Trophoblast cell (in vitro differentiated cells and primary cell): Measurements from ENCODE around the gene C16orf89.
"Not testable (repeated sequence)": the region's sequence is repeated elsewhere in the genome, so short reads cannot be mapped to it uniquely, and the experiment has no call there.

Experiments
- DNase-seq, 2 donors: peaks; one replicate each; pipeline ENCODE4 v3.0.0-alpha.2; 2016
- H2AFZ ChIP-seq: 2 replicates; pipeline ENCODE4 v1.6.1; 2013; ENCODE audit warnings: low read length, moderate library complexity, mild to moderate bottlenecking; ENCODE audit not compliant: insufficient read depth, poor library complexity
- H2AK5ac ChIP-seq: 2 replicates; pipeline ENCODE4 v1.6.1; 2013; ENCODE audit warnings: mild to moderate bottlenecking, low read length
- H2BK120ac ChIP-seq: 2 replicates; pipeline ENCODE4 v1.6.1; 2013; ENCODE audit warnings: low read length, mild to moderate bottlenecking, moderate library complexity; ENCODE audit not compliant: insufficient read depth, poor library complexity
- H2BK12ac ChIP-seq: 2 replicates; pipeline ENCODE4 v1.6.1; 2013; ENCODE audit warnings: mild to moderate bottlenecking, low read length, moderate library complexity
- H2BK5ac ChIP-seq: 2 replicates; pipeline ENCODE4 v1.6.1; 2013; ENCODE audit warnings: low read length, low read depth, moderate library complexity, mild to moderate bottlenecking; ENCODE audit not compliant: poor library complexity
- H3K14ac ChIP-seq: 2 replicates; pipeline ENCODE4 v1.6.1; 2013; ENCODE audit warnings: mild to moderate bottlenecking, low read length
- H3K18ac ChIP-seq: 2 replicates; pipeline ENCODE4 v1.6.1; 2013; ENCODE audit warnings: mild to moderate bottlenecking, low read length
- H3K23ac ChIP-seq: 2 replicates; pipeline ENCODE4 v1.6.1; 2013; ENCODE audit warnings: low read length
- H3K27ac ChIP-seq: 2 replicates; pipeline ENCODE4 v1.5.1; 2013; ENCODE audit warnings: low read depth, mild to moderate bottlenecking, inconsistent platforms, low read length, moderate library complexity
- H3K27me3 ChIP-seq: 2 replicates; pipeline ENCODE4 v1.6.1; 2013; ENCODE audit warnings: inconsistent platforms, mild to moderate bottlenecking, low read length, moderate library complexity; ENCODE audit not compliant: insufficient read depth
- H3K36me3 ChIP-seq, 2 experiments: 1 replicate in 1 of 2; 2 replicates in 1 of 2; pipeline ENCODE4 v1.6.1; 2013; ENCODE audit warnings: low read length in 2 of 2, mild to moderate bottlenecking in 2 of 2, moderate library complexity in 1 of 2; ENCODE audit not compliant: insufficient read depth in 2 of 2, control insufficient read depth in 1 of 2
- H3K4ac ChIP-seq: 2 replicates; pipeline ENCODE4 v1.6.1; 2013; ENCODE audit warnings: low read depth, mild to moderate bottlenecking, low read length, moderate library complexity
- H3K4me1 ChIP-seq, 2 experiments: 1 replicate in 1 of 2; 2 replicates in 1 of 2; pipeline ENCODE4 v1.6.1; 2013; ENCODE audit warnings: low read length in 2 of 2, mild to moderate bottlenecking in 2 of 2, moderate library complexity in 1 of 2; ENCODE audit not compliant: insufficient read depth in 2 of 2, control insufficient read depth in 1 of 2
- H3K4me2 ChIP-seq: 2 replicates; pipeline ENCODE4 v1.6.1; 2013; ENCODE audit warnings: inconsistent platforms, mild to moderate bottlenecking, low read length, moderate library complexity
- H3K4me3 ChIP-seq: 2 replicates; pipeline ENCODE4 v1.5.1; 2013; ENCODE audit warnings: mild to moderate bottlenecking, low read depth, low read length, inconsistent platforms
- H3K79me1 ChIP-seq: one replicate; pipeline ENCODE4 v1.6.1; 2013; ENCODE audit warnings: low read length
- H3K79me2 ChIP-seq: 2 replicates; pipeline ENCODE4 v1.6.1; 2013; ENCODE audit warnings: low read length, mild to moderate bottlenecking; ENCODE audit not compliant: control insufficient read depth, insufficient read depth, poor library complexity
- H3K9ac ChIP-seq: 2 replicates; pipeline ENCODE4 v1.6.1; 2013; ENCODE audit warnings: mild to moderate bottlenecking, low read length
- H3K9me3 ChIP-seq: 2 replicates; pipeline ENCODE4 v1.6.1; 2013; ENCODE audit warnings: low read depth, mild to moderate bottlenecking, control low read depth, inconsistent platforms, low read length; ENCODE audit not compliant: insufficient read depth
- H4K12ac ChIP-seq: 2 replicates; pipeline ENCODE4 v1.6.1; 2013; ENCODE audit warnings: low read depth, mild to moderate bottlenecking, low read length, moderate library complexity
- H4K8ac ChIP-seq: 2 replicates; pipeline ENCODE4 v1.6.1; 2013; ENCODE audit warnings: low read depth, mild to moderate bottlenecking, low read length, moderate library complexity
- H4K91ac ChIP-seq: one replicate; pipeline ENCODE4 v1.6.1; 2013; ENCODE audit warnings: low read depth, mild to moderate bottlenecking, low read length, moderate library complexity
- WGBS: extraction: QIAGEN DNeasy Blood & Tissue Kit; methylation state at CpG from one replicate; pipeline ENCODE4 v1.1.7; 2013; ENCODE audit warnings: missing lambda C conversion rate; ENCODE audit not compliant: insufficient read length, insufficient coverage; ENCODE audit errors: extremely low coverage; 5-methylcytosine and 5-hydroxymethylcytosine counted together

C16orf89 gene

GRCh38 chr16:5088086-5088790, 22.5 kb upstream of the C16orf89 start:
- not testable (repeated sequence) for H3K9ac ChIP-seq, H2BK12ac ChIP-seq, H4K8ac ChIP-seq, H3K4me3 ChIP-seq, H4K91ac ChIP-seq, DNase-seq, H2AFZ ChIP-seq, H3K27ac ChIP-seq, H3K79me2 ChIP-seq, H2AK5ac ChIP-seq, H2BK120ac ChIP-seq, H2BK5ac ChIP-seq, H3K14ac ChIP-seq, H3K4me2 ChIP-seq, H3K79me1 ChIP-seq, H3K23ac ChIP-seq, H3K18ac ChIP-seq, H4K12ac ChIP-seq, H3K4me1 ChIP-seq, H3K27me3 ChIP-seq, H3K9me3 ChIP-seq, H3K4ac ChIP-seq
- peaks cover 23 to 24% of the 10 kb centered on the region in 2 experiments for H3K36me3 ChIP-seq
- WGBS, result no CpG with 5 or more reads among the region's 18 CpGs

DNA sequence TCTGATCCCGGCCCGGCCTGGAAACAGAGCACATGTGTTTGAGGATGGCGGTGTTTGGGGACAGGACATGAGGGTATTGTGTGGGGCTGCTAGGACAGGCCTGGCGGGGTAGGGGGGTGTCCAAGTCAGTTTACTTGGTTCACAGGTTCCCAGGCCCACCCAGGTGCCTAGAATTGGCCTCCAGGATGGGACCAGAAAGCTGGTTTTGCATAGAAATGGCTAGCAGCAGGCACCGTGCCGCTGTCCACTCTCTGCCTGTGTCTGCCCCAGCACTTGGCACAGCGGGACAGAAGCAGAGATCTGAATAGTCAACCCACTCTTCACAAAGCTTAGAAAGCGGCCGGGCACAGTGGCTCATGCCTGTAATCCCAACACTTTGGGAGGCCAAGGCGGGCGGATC, 20.0 kb upstream of the C16orf89 start:
- not testable (repeated sequence) for H3K4me1 ChIP-seq, H2AFZ ChIP-seq, H3K23ac ChIP-seq, H3K27ac ChIP-seq, H4K8ac ChIP-seq, H3K18ac ChIP-seq, H2BK5ac ChIP-seq, H3K4me3 ChIP-seq, DNase-seq, H3K4ac ChIP-seq, H4K91ac ChIP-seq, H3K79me1 ChIP-seq, H3K4me2 ChIP-seq, H3K79me2 ChIP-seq, H3K9ac ChIP-seq, H3K9me3 ChIP-seq, H2BK12ac ChIP-seq, H3K27me3 ChIP-seq, H3K14ac ChIP-seq, H2AK5ac ChIP-seq, H2BK120ac ChIP-seq, H4K12ac ChIP-seq
- peaks cover 30 to 32% of the 10 kb centered on the region in 2 experiments for H3K36me3 ChIP-seq
- WGBS, result no CpG with 5 or more reads among the region's 11 CpGs

GRCh38 chr16:5084802-5085201, 19.0 kb upstream of the C16orf89 start:
- WGBS, result no CpG with 5 or more reads among the region's 10 CpGs
- not testable (repeated sequence) for H3K23ac ChIP-seq, H4K12ac ChIP-seq, H2AFZ ChIP-seq, H3K79me2 ChIP-seq, H3K27ac ChIP-seq, H2BK120ac ChIP-seq, H2BK5ac ChIP-seq, H3K4me3 ChIP-seq, H3K4ac ChIP-seq, H2AK5ac ChIP-seq, H3K79me1 ChIP-seq, H2BK12ac ChIP-seq, H3K18ac ChIP-seq, H3K4me2 ChIP-seq, H3K4me1 ChIP-seq, H4K8ac ChIP-seq, H3K27me3 ChIP-seq, H3K9me3 ChIP-seq, H3K9ac ChIP-seq, H4K91ac ChIP-seq, H3K14ac ChIP-seq
- DNase-seq, result peak; percentile 26 to 67
- peaks cover 27% of the 10 kb centered on the region in 2 experiments for H3K36me3 ChIP-seq

DNA sequence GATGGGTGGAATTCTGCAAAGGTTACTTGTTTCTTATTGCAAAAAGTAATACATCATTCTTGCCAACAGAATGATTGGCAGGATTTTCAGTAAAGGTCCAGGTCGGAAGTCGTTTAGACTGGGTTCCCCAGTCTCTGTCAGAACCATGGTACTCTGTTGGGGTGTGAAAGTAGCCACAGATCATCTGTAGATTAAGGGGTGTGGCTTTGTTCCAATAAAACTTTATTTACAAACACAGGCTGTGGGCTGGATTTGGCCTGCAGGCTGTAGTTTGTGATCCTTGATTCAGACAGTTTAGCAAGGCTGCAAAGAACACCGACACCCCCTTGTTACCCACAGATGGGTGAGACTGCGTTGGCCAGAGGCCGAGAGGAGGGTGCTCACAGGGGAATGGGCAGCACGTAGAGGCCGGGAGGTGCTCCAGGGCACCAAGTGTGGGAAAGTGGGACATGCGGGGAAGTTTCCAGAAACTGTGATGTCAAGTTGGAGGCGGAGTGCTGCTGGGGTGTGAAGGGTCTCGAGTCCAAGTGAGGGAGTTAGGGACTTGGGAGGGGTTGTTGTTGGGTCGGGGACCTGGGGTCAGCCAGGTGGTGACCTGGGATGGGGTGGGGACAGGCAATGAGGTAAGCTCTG, 18.5 kb upstream of the C16orf89 start:
- H3K4me1 ChIP-seq, H2BK12ac ChIP-seq, H3K9ac ChIP-seq, H3K18ac ChIP-seq, H3K23ac ChIP-seq, H4K91ac ChIP-seq, H4K8ac ChIP-seq, H3K79me1 ChIP-seq, DNase-seq, H3K27me3 ChIP-seq, H2BK5ac ChIP-seq, H3K4ac ChIP-seq, H3K27ac ChIP-seq, H3K4me3 ChIP-seq, H3K79me2 ChIP-seq, H3K4me2 ChIP-seq, H3K9me3 ChIP-seq, H4K12ac ChIP-seq, H2AK5ac ChIP-seq, H2BK120ac ChIP-seq, H2AFZ ChIP-seq, H3K14ac ChIP-seq: not testable (repeated sequence)
- peaks cover 23 to 24% of the 10 kb centered on the region in 2 experiments for H3K36me3 ChIP-seq
- WGBS, result no CpG with 5 or more reads among the region's 11 CpGs
